Measurements from ENCODE around the gene CDK8.

Gene CDK8

DNA sequence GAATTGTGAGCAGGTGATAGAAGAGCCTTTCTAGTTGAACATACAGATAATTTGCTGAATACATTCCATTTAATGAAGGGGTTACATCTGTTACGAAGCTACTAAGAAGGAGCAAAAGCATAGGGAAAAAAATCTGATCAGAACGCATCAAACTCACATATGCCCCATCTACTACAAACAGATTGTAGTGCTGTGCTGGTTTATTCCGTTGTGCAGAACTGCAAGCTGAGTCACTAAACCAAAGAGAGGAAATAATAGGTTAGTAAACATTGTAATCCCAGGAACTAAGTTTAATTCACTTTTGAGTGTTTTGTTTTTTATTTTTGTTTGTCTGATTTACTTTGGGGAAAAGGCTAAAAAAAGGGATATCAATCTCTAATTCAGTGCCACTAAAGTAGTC is 136.3 kb downstream of the CDK8 start:
- H3K27me3 ChIP-seq (replicated peaks; ENCODE audit: control insufficient read depth, insufficient read depth, low read length, poor library complexity, severe bottlenecking): no peaks in the 10 kb centered on the region
- no peak for DNase-seq
- H3K27ac ChIP-seq (ENCODE audit: insufficient read depth, low read length, poor library complexity, severe bottlenecking): no peak overlapping the region
- H3K36me3 ChIP-seq (ENCODE audit: control insufficient read depth, insufficient read depth, low read length): peaks cover 9% of the 10 kb centered on the region
- no peaks in the 10 kb centered on the region for H3K9me3 ChIP-seq (ENCODE audit: control insufficient read depth, low read length)
- no peaks in the 10 kb centered on the region for H3K4me1 ChIP-seq (ENCODE audit: control insufficient read depth, insufficient read depth, low read length, poor library complexity, severe bottlenecking)
- H3K4me3 ChIP-seq (ENCODE audit: insufficient read depth, low read depth, low read length, poor library complexity, severe bottlenecking): no peak overlapping the region

DNA sequence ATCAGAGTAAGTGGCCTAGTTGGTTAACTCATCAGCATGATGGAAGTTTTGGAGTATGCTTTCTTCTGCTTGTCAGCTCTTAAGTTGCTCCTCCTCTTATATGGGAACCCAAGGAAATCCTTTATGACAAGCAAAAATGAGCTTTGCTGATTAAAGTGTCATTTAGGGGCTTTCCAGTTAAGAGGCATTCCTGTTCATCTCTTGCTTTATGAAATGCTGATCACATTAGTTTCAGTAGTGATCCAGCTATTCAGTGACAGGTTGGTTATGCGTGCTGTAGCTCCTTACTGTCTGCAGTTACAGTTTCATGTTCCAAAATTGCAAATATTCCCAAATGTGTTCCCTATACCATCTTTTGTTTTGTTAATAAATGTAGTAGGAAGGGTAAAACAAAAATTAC is 146.6 kb downstream of the CDK8 start:
- no peak for DNase-seq
- no peaks in the 10 kb centered on the region for H3K27me3 ChIP-seq (replicated peaks; ENCODE audit: control insufficient read depth, insufficient read depth, low read length, poor library complexity, severe bottlenecking)

DNA sequence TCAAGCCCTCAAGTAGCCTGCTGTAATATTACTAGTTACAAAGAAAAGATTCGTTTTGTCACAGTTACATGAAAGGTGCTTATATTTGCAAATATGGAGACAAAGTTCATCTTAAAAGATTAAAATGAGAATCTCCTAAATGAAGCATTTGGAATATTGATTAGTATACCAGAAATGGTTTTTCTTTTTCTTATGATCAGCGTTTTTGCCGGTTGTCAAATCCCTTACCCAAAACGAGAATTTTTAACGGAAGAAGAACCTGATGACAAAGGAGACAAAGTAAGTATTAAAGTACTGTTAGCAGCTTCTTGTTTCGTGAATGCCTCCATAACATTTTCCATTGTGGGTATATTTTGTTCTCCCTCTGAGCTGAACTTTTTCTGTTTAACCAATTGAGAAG is 147.1 kb downstream of the CDK8 start:
- Histone ChIP-seq H3K27me3 (replicated peaks; ENCODE audit: control insufficient read depth, insufficient read depth, low read length, poor library complexity, severe bottlenecking) (no peaks in the 10 kb centered on the region), H3K27ac (ENCODE audit: insufficient read depth, low read length, poor library complexity, severe bottlenecking) (no peak overlapping the region), H3K9me3 (ENCODE audit: control insufficient read depth, low read length) (no peaks in the 10 kb centered on the region), H3K36me3 (ENCODE audit: control insufficient read depth, insufficient read depth, low read length) (peaks cover 19% of the 10 kb centered on the region), H3K4me1 (ENCODE audit: control insufficient read depth, insufficient read depth, low read length, poor library complexity, severe bottlenecking) (no peaks in the 10 kb centered on the region), H3K4me3 (ENCODE audit: insufficient read depth, low read depth, low read length, poor library complexity, severe bottlenecking) (no peak overlapping the region)
- DNase-seq: no peak

More for the DNA sequence above, 146.6 kb downstream of the CDK8 start:
- Histone ChIP-seq H3K4me3 (ENCODE audit: insufficient read depth, low read depth, low read length, poor library complexity, severe bottlenecking) (no peak overlapping the region), H3K36me3 (ENCODE audit: control insufficient read depth, insufficient read depth, low read length) (peaks cover 19% of the 10 kb centered on the region), H3K27ac (ENCODE audit: insufficient read depth, low read length, poor library complexity, severe bottlenecking) (no peak overlapping the region), H3K9me3 (ENCODE audit: control insufficient read depth, low read length) (no peaks in the 10 kb centered on the region), H3K4me1 (ENCODE audit: control insufficient read depth, insufficient read depth, low read length, poor library complexity, severe bottlenecking) (no peaks in the 10 kb centered on the region)

DNA sequence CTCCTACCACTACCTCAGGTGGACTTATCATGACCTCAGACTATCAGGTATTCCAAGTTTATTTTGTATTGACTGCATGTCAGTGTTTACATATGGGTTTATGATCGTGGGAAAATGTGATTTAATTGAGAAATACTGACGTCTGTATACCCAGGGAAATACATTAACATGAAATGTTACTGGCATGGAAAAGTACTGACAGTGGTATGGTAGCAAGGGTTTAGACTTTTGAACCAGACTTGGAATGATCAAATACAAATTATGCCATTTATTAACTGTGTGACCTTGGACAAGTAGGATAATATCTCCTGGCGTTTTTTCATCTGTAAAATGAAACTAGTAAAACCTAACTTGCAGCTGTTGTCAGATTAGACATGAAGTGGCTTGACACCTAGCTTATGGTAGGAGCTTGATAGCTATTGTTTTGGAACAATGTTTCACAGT is 147.7 kb downstream of the CDK8 start:
- peaks cover 19% of the 10 kb centered on the region for H3K36me3 ChIP-seq (ENCODE audit: control insufficient read depth, insufficient read depth, low read length)
- no peak overlapping the region for H3K27ac ChIP-seq (ENCODE audit: insufficient read depth, low read length, poor library complexity, severe bottlenecking)
- no peak for DNase-seq
- H3K9me3 ChIP-seq (ENCODE audit: control insufficient read depth, low read length): no peaks in the 10 kb centered on the region
- H3K4me3 ChIP-seq (ENCODE audit: insufficient read depth, low read depth, low read length, poor library complexity, severe bottlenecking): no peak overlapping the region
- H3K4me1 ChIP-seq (ENCODE audit: control insufficient read depth, insufficient read depth, low read length, poor library complexity, severe bottlenecking): no peaks in the 10 kb centered on the region
- H3K27me3 ChIP-seq (replicated peaks; ENCODE audit: control insufficient read depth, insufficient read depth, low read length, poor library complexity, severe bottlenecking): no peaks in the 10 kb centered on the region

DNA sequence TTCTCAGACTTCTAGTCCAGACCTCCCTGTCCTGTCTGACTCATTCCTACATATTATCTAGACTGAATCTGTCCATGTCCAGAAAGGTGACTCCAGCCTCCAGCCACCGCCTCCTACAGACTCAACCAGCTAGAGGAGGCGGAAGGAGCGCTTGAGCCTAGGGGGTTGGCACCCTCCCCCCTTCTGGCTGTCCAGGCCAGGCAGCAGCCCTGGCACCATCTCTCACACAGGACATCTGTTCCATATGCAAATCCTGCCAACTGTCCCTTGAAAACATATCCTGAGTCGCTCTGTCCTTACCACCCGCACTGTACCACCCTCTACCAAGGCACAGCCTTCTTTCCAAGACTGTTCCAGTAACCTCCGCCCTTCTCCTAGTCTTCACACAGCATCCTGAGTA is 152.9 kb downstream of the CDK8 start:
- Histone ChIP-seq H3K36me3 (ENCODE audit: control insufficient read depth, insufficient read depth, low read length) (peaks cover 7% of the 10 kb centered on the region), H3K27ac (ENCODE audit: insufficient read depth, low read length, poor library complexity, severe bottlenecking) (no peak overlapping the region), H3K27me3 (replicated peaks; ENCODE audit: control insufficient read depth, insufficient read depth, low read length, poor library complexity, severe bottlenecking) (no peaks in the 10 kb centered on the region), H3K4me1 (ENCODE audit: control insufficient read depth, insufficient read depth, low read length, poor library complexity, severe bottlenecking) (no peaks in the 10 kb centered on the region), H3K4me3 (ENCODE audit: insufficient read depth, low read depth, low read length, poor library complexity, severe bottlenecking) (no peak overlapping the region), H3K9me3 (ENCODE audit: control insufficient read depth, low read length) (no peaks in the 10 kb centered on the region)
- DNase-seq: no peak

DNA sequence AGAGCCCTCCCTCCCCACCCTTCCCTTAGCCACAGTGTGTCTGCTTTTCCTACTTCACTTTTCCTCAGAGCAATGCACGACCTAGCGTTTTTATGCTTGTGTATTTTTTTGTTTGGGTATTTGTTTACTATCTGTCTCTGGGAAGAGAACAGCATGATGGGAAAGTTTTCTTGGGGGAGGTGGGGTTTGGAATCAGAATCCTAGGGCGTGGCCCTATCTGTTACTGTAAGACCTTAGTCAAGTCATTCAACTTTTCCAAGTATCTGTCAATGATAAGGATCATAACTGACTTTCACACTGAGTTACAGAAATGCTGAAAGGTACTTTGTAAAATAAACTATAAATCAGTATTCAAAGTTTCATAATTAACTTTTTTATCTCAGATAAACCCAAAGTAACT is 157.3 kb downstream of the CDK8 start:
- Histone ChIP-seq H3K36me3 (ENCODE audit: control insufficient read depth, insufficient read depth, low read length) (no peaks in the 10 kb centered on the region), H3K27me3 (replicated peaks; ENCODE audit: control insufficient read depth, insufficient read depth, low read length, poor library complexity, severe bottlenecking) (no peaks in the 10 kb centered on the region), H3K9me3 (ENCODE audit: control insufficient read depth, low read length) (no peaks in the 10 kb centered on the region), H3K4me3 (ENCODE audit: insufficient read depth, low read depth, low read length, poor library complexity, severe bottlenecking) (no peak overlapping the region), H3K4me1 (ENCODE audit: control insufficient read depth, insufficient read depth, low read length, poor library complexity, severe bottlenecking) (no peaks in the 10 kb centered on the region), H3K27ac (ENCODE audit: insufficient read depth, low read length, poor library complexity, severe bottlenecking) (no peak overlapping the region)
- no peak for DNase-seq

DNA sequence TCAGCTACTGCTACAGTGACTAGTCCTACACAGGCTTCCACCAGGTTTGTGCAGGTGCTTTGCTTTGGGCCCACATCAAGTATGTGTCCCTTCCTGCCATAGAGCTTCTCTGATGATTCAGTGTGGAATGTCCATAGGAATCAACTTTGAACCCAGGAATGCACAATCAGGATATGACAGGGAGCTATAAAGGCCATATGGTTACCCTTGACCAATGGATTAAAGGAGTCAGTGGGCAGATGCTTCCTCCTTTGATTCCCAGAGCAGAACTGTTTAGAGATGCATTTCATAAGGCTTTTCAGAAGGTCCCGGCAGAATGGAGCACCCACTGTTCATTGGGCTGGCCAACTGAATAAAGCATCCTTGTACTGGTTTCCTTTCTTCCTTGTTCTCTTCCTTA is 158.3 kb downstream of the CDK8 start:
- Histone ChIP-seq H3K36me3 (ENCODE audit: control insufficient read depth, insufficient read depth, low read length) (no peaks in the 10 kb centered on the region), H3K27ac (ENCODE audit: insufficient read depth, low read length, poor library complexity, severe bottlenecking) (no peak overlapping the region), H3K9me3 (ENCODE audit: control insufficient read depth, low read length) (no peaks in the 10 kb centered on the region), H3K4me1 (ENCODE audit: control insufficient read depth, insufficient read depth, low read length, poor library complexity, severe bottlenecking) (no peaks in the 10 kb centered on the region), H3K27me3 (replicated peaks; ENCODE audit: control insufficient read depth, insufficient read depth, low read length, poor library complexity, severe bottlenecking) (no peaks in the 10 kb centered on the region), H3K4me3 (ENCODE audit: insufficient read depth, low read depth, low read length, poor library complexity, severe bottlenecking) (no peak overlapping the region)
- no peak for DNase-seq

DNA sequence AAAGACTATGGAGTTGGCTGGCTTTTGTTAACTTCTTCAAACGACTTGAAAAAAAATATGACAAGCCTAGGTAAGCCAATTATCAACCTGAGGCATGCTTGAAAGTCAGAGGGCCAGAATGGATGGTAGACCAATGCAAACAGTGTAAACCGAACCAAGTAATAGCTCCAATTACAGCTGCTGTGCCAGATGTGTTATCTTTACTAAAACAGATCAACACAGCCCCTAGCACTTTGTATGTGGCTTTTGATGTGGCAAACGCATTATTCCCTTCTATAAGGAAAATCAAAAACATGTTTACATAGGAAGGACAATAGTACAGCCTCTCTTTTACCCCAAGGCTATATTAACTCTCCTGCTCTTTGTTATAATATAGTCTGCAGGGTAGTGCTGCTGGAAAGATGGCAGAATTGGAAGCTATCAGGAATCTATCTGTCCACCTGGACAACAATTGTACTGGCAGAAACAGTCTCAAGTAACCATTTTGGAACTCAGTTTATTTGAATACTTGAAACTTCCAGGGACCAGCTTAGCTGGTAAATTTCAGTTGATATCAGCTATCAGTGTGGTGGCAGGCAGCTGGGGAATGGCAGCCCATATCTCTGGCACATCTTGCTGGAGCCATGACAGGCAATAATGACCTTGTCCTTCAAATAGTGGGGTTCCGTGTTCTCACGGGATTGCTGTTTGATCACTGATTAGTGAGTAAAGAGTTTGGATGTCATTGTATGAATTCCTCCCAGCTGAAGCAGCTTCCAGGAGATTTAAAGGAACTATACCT is 159.2 kb downstream of the CDK8 start:
- no peak overlapping the region for H3K4me3 ChIP-seq (ENCODE audit: insufficient read depth, low read depth, low read length, poor library complexity, severe bottlenecking)
- H3K36me3 ChIP-seq (ENCODE audit: control insufficient read depth, insufficient read depth, low read length): no peaks in the 10 kb centered on the region
- H3K27ac ChIP-seq (ENCODE audit: insufficient read depth, low read length, poor library complexity, severe bottlenecking): no peak overlapping the region
- no peaks in the 10 kb centered on the region for H3K27me3 ChIP-seq (replicated peaks; ENCODE audit: control insufficient read depth, insufficient read depth, low read length, poor library complexity, severe bottlenecking)
- H3K9me3 ChIP-seq (ENCODE audit: control insufficient read depth, low read length): no peaks in the 10 kb centered on the region
- no peak for DNase-seq
- H3K4me1 ChIP-seq (ENCODE audit: control insufficient read depth, insufficient read depth, low read length, poor library complexity, severe bottlenecking): no peaks in the 10 kb centered on the region

DNA sequence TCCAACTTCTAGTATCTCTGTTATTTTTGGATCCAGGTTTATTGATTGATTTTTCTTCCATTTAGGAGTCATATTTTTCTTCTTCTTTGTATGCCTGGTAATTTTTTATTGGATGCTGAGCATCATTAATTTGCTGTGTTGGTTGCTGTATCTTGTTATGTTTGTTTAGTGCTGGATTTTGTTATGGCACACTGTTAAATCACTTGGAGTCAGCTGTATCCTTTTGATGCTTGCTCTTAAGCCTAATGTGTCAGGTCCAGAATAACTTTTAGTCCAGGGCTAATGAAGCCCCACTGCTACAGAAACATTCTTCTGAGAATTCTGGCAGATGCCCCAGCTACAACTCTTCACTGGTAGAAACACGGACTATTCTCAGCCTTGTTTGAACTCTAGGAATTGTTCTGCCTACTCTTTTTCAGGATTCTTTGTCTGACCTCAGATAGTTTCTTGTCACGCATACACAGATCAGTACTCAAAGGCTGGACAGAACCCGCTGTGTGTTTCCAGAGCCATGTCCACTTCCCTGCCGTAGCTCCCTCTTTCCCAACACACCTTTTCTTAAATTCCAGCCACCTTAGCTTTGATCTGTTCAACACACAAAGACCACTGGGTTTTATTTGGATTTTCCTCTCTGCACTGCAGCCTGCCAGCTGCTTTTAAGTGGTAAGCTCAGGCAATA is 166.5 kb downstream of the CDK8 start:
- H3K4me1 ChIP-seq (ENCODE audit: control insufficient read depth, insufficient read depth, low read length, poor library complexity, severe bottlenecking): no peaks in the 10 kb centered on the region
- no peak overlapping the region for H3K4me3 ChIP-seq (ENCODE audit: insufficient read depth, low read depth, low read length, poor library complexity, severe bottlenecking)
- no peaks in the 10 kb centered on the region for H3K27me3 ChIP-seq (replicated peaks; ENCODE audit: control insufficient read depth, insufficient read depth, low read length, poor library complexity, severe bottlenecking)
- H3K9me3 ChIP-seq (ENCODE audit: control insufficient read depth, low read length): no peaks in the 10 kb centered on the region
- no peak overlapping the region for H3K27ac ChIP-seq (ENCODE audit: insufficient read depth, low read length, poor library complexity, severe bottlenecking)
- H3K36me3 ChIP-seq (ENCODE audit: control insufficient read depth, insufficient read depth, low read length): no peaks in the 10 kb centered on the region
- DNase-seq: no peak

DNA sequence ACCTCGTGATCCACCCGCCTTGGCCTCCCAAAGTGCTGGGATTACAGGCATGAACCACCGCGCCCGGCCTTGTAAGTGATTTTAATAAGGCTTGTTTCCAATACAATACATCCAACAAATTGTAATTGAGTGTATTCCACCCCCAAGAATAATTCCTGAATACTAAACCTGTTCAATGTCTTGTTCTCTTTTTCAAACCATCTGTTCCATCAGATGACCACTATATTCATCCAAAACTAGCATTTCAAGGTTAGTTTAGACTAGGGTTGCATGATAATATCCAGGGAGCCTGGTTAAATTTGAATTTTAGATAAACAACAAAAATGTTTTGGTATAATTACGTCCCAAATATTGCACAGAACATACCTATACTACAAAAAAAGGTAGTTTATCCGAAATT is 168.1 kb downstream of the CDK8 start:
- H3K4me3 ChIP-seq (ENCODE audit: insufficient read depth, low read depth, low read length, poor library complexity, severe bottlenecking): no peak overlapping the region
- H3K27ac ChIP-seq (ENCODE audit: insufficient read depth, low read length, poor library complexity, severe bottlenecking): no peak overlapping the region
- no peaks in the 10 kb centered on the region for H3K36me3 ChIP-seq (ENCODE audit: control insufficient read depth, insufficient read depth, low read length)
- H3K9me3 ChIP-seq (ENCODE audit: control insufficient read depth, low read length): no peaks in the 10 kb centered on the region
- H3K27me3 ChIP-seq (replicated peaks; ENCODE audit: control insufficient read depth, insufficient read depth, low read length, poor library complexity, severe bottlenecking): peaks cover 3% of the 10 kb centered on the region
- H3K4me1 ChIP-seq (ENCODE audit: control insufficient read depth, insufficient read depth, low read length, poor library complexity, severe bottlenecking): no peaks in the 10 kb centered on the region
- no peak for DNase-seq
